ENCODE results near the gene PTPRN2. TPM values are rescaled to one million over a fixed set of nuclear protein-coding genes. Genes with fewer than 3 reads are reported as not detected.

Gene PTPRN2
- total RNA-seq, 1 donor from 2014 or later = 15.4 TPM

DNA sequence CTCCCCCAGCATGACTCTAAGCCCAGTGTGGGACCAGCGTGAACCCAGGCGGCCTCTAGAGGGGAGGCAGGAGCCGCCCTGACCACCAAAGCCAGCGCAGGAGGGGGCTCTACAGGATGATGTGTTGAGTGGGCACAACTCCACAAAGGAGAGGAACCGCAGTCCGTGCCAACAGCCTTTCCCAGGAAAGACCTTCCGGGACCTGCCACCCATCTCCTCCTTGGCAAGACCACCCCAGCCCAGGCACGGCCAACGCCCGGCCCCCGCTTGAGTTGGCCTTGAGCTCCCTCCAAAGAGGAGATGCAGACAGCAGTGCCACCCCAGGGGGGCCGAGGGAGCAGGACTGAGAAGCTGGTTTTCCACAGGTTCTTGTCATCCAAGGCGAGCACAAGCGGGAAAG is 38.9 kb downstream of the PTPRN2 start:
- Mint-ChIP-seq H3K4me3 (no peak overlapping the region), H3K27ac (no peak overlapping the region), H3K4me1 (ENCODE audit: unreplicated experiment) (no peaks in the 10 kb centered on the region), H3K36me3 (no peaks in the 10 kb centered on the region), H3K27me3 (no peaks in the 10 kb centered on the region), H3K9me3 (no peaks in the 10 kb centered on the region)
- no peak for DNase-seq (ENCODE audit: extremely low spot score, unreplicated experiment)
- TF ChIP-seq, protein P1, sequence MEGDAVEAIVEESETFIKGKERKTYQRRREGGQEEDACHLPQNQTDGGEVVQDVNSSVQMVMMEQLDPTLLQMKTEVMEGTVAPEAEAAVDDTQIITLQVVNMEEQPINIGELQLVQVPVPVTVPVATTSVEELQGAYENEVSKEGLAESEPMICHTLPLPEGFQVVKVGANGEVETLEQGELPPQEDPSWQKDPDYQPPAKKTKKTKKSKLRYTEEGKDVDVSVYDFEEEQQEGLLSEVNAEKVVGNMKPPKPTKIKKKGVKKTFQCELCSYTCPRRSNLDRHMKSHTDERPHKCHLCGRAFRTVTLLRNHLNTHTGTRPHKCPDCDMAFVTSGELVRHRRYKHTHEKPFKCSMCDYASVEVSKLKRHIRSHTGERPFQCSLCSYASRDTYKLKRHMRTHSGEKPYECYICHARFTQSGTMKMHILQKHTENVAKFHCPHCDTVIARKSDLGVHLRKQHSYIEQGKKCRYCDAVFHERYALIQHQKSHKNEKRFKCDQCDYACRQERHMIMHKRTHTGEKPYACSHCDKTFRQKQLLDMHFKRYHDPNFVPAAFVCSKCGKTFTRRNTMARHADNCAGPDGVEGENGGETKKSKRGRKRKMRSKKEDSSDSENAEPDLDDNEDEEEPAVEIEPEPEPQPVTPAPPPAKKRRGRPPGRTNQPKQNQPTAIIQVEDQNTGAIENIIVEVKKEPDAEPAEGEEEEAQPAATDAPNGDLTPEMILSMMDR (conservative IDR thresholded peaks at IDR 0.05) = no peak

- DNase-seq (ENCODE audit: extremely low spot score, unreplicated experiment) = no peak
- H3K36me3 Mint-ChIP-seq = no peaks in the 10 kb centered on the region
- no peaks in the 10 kb centered on the region for H3K4me1 Mint-ChIP-seq (ENCODE audit: unreplicated experiment)
- H3K9me3 Mint-ChIP-seq = no peaks in the 10 kb centered on the region
- no peak overlapping the region for H3K4me3 Mint-ChIP-seq
- TF ChIP-seq, protein P1 (conservative IDR thresholded peaks at IDR 0.05) = no peak
- no peak overlapping the region for H3K27ac Mint-ChIP-seq
- no peaks in the 10 kb centered on the region for H3K27me3 Mint-ChIP-seq
These were observed 39.8 kb downstream of the PTPRN2 start for GRCh38 chr7:158547817-158548216.

- no peak for DNase-seq (ENCODE audit: extremely low spot score, unreplicated experiment)
- Mint-ChIP-seq H3K36me3 (no peaks in the 10 kb centered on the region), H3K4me3 (no peak overlapping the region), H3K9me3 (no peaks in the 10 kb centered on the region), H3K27me3 (no peaks in the 10 kb centered on the region), H3K4me1 (ENCODE audit: unreplicated experiment) (no peaks in the 10 kb centered on the region), H3K27ac (no peak overlapping the region)
- TF ChIP-seq, protein P1 (conservative IDR thresholded peaks at IDR 0.05) = no peak
These were observed 41.0 kb downstream of the PTPRN2 start for GRCh38 chr7:158546626-158547025.

GRCh38 chr7:158546214-158546613 is 41.4 kb downstream of the PTPRN2 start:
- Mint-ChIP-seq H3K4me1 (ENCODE audit: unreplicated experiment) (no peaks in the 10 kb centered on the region), H3K9me3 (no peaks in the 10 kb centered on the region), H3K4me3 (no peak overlapping the region), H3K27ac (no peak overlapping the region), H3K36me3 (no peaks in the 10 kb centered on the region), H3K27me3 (no peaks in the 10 kb centered on the region)
- TF ChIP-seq, protein P1 (conservative IDR thresholded peaks at IDR 0.05) = no peak
- no peak for DNase-seq (ENCODE audit: extremely low spot score, unreplicated experiment)

GRCh38 chr7:158544708-158545107 is 42.9 kb downstream of the PTPRN2 start:
- H3K4me3 Mint-ChIP-seq = no peak overlapping the region
- H3K27me3 Mint-ChIP-seq = no peaks in the 10 kb centered on the region
- H3K27ac Mint-ChIP-seq = no peak overlapping the region
- H3K36me3 Mint-ChIP-seq = no peaks in the 10 kb centered on the region
- H3K9me3 Mint-ChIP-seq = no peaks in the 10 kb centered on the region
- no peaks in the 10 kb centered on the region for H3K4me1 Mint-ChIP-seq (ENCODE audit: unreplicated experiment)
- DNase-seq (ENCODE audit: extremely low spot score, unreplicated experiment) = no peak
- TF ChIP-seq, protein P1 (conservative IDR thresholded peaks at IDR 0.05) = no peak

GRCh38 chr7:158543840-158544239 is 43.8 kb downstream of the PTPRN2 start:
- Mint-ChIP-seq H3K27ac (no peak overlapping the region), H3K4me3 (no peak overlapping the region), H3K27me3 (no peaks in the 10 kb centered on the region), H3K36me3 (no peaks in the 10 kb centered on the region), H3K4me1 (ENCODE audit: unreplicated experiment) (no peaks in the 10 kb centered on the region), H3K9me3 (no peaks in the 10 kb centered on the region)
- DNase-seq (ENCODE audit: extremely low spot score, unreplicated experiment) = no peak
- TF ChIP-seq, protein P1 (conservative IDR thresholded peaks at IDR 0.05) = no peak

Measured in type B pancreatic cell (in vitro differentiated cells).